HCT116 (cell line): Measurements from ENCODE around the gene NOXA1. TPM values are rescaled to one million over a fixed set of nuclear protein-coding genes. Genes with fewer than 3 reads are reported as not detected.

Source experiments
- ATAC-seq: fragments of 200-7000 bp; cut with Tn5 transposase; 2 replicates; pipeline ENCODE4 v1.9.1; 2020; ENCODE audit warnings: mild to moderate bottlenecking, moderate library complexity
- BruUV-seq: library from RNA; stranded (reverse); fragments of 400-500 nt; replicated peaks from 2 replicates; lab custom pipeline; 2021; lab: Mats Ljungman, UMichigan
- CTCF ChIA-PET: fragments of 300-600 bp; sonication (Branson Sonifier 250); formaldehyde crosslinking; loops from one replicate; lab custom pipeline; 2021; ENCODE audit warnings: antibody characterized with exemption; lab: Charles Lee
- POLR2A ChIA-PET: fragments of 300-600, 350-600 bp; sonication (Branson Sonifier 250); formaldehyde crosslinking; loops from one replicate; lab custom pipeline; 2021; ENCODE audit warnings: antibody characterized with exemption; lab: Charles Lee
- RAD21 ChIA-PET, 2 experiments: fragments of 300-600 bp; sonication (Branson Sonifier 250); formaldehyde crosslinking; loops; one replicate each; lab custom pipeline; 2023; ENCODE audit warnings: low total read pairs in 2 of 2; ENCODE audit not compliant: uncharacterized antibody in 2 of 2, unreplicated experiment in 2 of 2, low non-redundant PET in 1 of 2; lab: Charles Lee
- DNase-seq: peaks from one replicate; pipeline ENCODE4 v3.0.0-alpha.2; 2010; ENCODE audit warnings: low read depth, low spot score
- H2AFZ ChIP-seq: fragments of 200-600 bp; shearing (Covaris generic), sonication (generic); 2 replicates; pipeline ENCODE4 v1.6.1; 2017; ENCODE audit warnings: low read depth, mixed run types, mixed read lengths, antibody characterized with exemption, low read length; ENCODE audit not compliant: poor library complexity, severe bottlenecking
- H3K27ac ChIP-seq: 2 replicates; pipeline ENCODE4 v1.5.1; 2012; ENCODE audit warnings: low read depth, low read length
- H3K27me3 ChIP-seq: fragments of 200-600 bp; sonication (generic); 2 replicates; pipeline ENCODE4 v1.6.1; 2016; ENCODE audit warnings: mixed run types, low read length, mixed read lengths; ENCODE audit not compliant: insufficient read depth
- H3K36me3 ChIP-seq, 2 experiments: fragments of 200-500 bp in 1 of 2; fragments of 200-600 bp in 1 of 2; sonication (Bioruptor generic) in 1 of 2; sonication (generic) in 1 of 2; 2 replicates each; pipeline versions ENCODE4 v1.5.1 to v1.6.1; 2014 to 2016; ENCODE audit warnings: low read length in 2 of 2, inconsistent platforms in 1 of 2, mixed read lengths in 1 of 2, mixed run types in 1 of 2; ENCODE audit not compliant: insufficient read depth in 2 of 2, control insufficient read depth in 1 of 2
- H3K4me1 ChIP-seq, 2 experiments: fragments of 200-600 bp in 1 of 2; sonication (generic) in 1 of 2; 2 replicates each; pipeline versions ENCODE4 v1.5.1 to v1.6.1; 2012 to 2017; ENCODE audit warnings: low read length in 2 of 2, inconsistent platforms in 1 of 2, mild to moderate bottlenecking in 1 of 2, mixed read lengths in 1 of 2, mixed run types in 1 of 2, moderate library complexity in 1 of 2; ENCODE audit not compliant: insufficient read depth in 2 of 2, control insufficient read depth in 1 of 2
- H3K4me2 ChIP-seq: fragments of 200-600 bp; sonication (generic); 2 replicates; pipeline ENCODE4 v1.6.1; 2017; ENCODE audit warnings: mixed run types, low read length, mixed read lengths
- H3K4me3 ChIP-seq, 2 experiments: fragments of 200-600 bp in 1 of 2; sonication (generic) in 1 of 2; replicated peaks in 1 of 2; 2 replicates each; pipeline ENCODE4 v1.5.1; 2011 to 2016; ENCODE audit warnings: low read length in 2 of 2, control low read depth in 1 of 2, low read depth in 1 of 2, mild to moderate bottlenecking in 1 of 2, mixed read lengths in 1 of 2, mixed run types in 1 of 2
- H3K79me2 ChIP-seq: fragments of 200-600 bp; sonication (generic); 2 replicates; pipeline ENCODE4 v1.6.1; 2017; ENCODE audit warnings: mild to moderate bottlenecking, mixed run types, low read length, moderate library complexity, mixed read lengths; ENCODE audit not compliant: insufficient read depth
- H3K9ac ChIP-seq: fragments of 200-600 bp; sonication (generic); 2 replicates; pipeline ENCODE4 v1.6.1; 2016; ENCODE audit warnings: low read length, mixed read lengths
- H3K9me2 ChIP-seq: fragments of 200-600 bp; sonication (generic), shearing (Covaris generic); 2 replicates; pipeline ENCODE4 v1.6.1; 2017; ENCODE audit warnings: mixed run types, mild to moderate bottlenecking, moderate library complexity; ENCODE audit not compliant: insufficient read depth
- H3K9me3 ChIP-seq, 2 experiments: fragments of 200-500 bp in 1 of 2; fragments of 200-600 bp in 1 of 2; sonication (Bioruptor generic) in 1 of 2; sonication (generic) in 1 of 2; 2 replicates each; pipeline ENCODE4 v1.6.1; 2014 to 2017; ENCODE audit warnings: low read length in 2 of 2, mixed read lengths in 2 of 2, inconsistent platforms in 1 of 2, low read depth in 1 of 2, mild to moderate bottlenecking in 1 of 2, mixed run types in 1 of 2, moderate library complexity in 1 of 2; ENCODE audit not compliant: control insufficient read depth in 1 of 2, insufficient read depth in 1 of 2
- H4K20me1 ChIP-seq: fragments of 200-600 bp; sonication (generic), shearing (Covaris generic); 2 replicates; pipeline ENCODE4 v1.6.1; 2017; ENCODE audit warnings: mixed run types, mild to moderate bottlenecking, moderate library complexity; ENCODE audit not compliant: insufficient read depth
- CEBPB ChIP-seq: IDR thresholded peaks from 2 replicates; pipeline ENCODE4 v1.6.1; 2012; ENCODE audit warnings: low read depth
- ELF1 ChIP-seq: IDR thresholded peaks from 2 replicates; pipeline ENCODE4 v1.6.1; 2012; ENCODE audit warnings: low read depth, borderline replicate concordance
- EZH2 ChIP-seq: fragments of 200-600 bp; sonication (generic); IDR thresholded peaks from 2 replicates; pipeline ENCODE4 v1.6.1; 2017; ENCODE audit warnings: antibody characterized with exemption, mixed run types
- MAX ChIP-seq: IDR thresholded peaks from 2 replicates; pipeline ENCODE4 v1.6.1; 2012
- POLR2A ChIP-seq: IDR thresholded peaks from 2 replicates; pipeline ENCODE4 v1.7.0; 2011; ENCODE audit warnings: borderline replicate concordance; ENCODE audit not compliant: insufficient read depth, insufficient read length; ENCODE audit errors: extremely low read depth
- POLR2AphosphoS5 ChIP-seq: IDR thresholded peaks from 2 replicates; pipeline ENCODE4 v1.6.1; 2011; ENCODE audit warnings: mild to moderate bottlenecking, low read depth, low read length, moderate library complexity
- RAD21 ChIP-seq: IDR thresholded peaks from 2 replicates; pipeline ENCODE4 v1.6.1; 2012; ENCODE audit warnings: low read depth, mild to moderate bottlenecking
- REST ChIP-seq: IDR thresholded peaks from 2 replicates; pipeline ENCODE4 v1.6.1; 2012; ENCODE audit warnings: low read depth
- SIN3A ChIP-seq: IDR thresholded peaks from 2 replicates; pipeline ENCODE4 v1.6.1; 2012; ENCODE audit warnings: low read depth
- TCF7L2 ChIP-seq: IDR thresholded peaks from 2 replicates; pipeline ENCODE4 v1.7.0; 2011; ENCODE audit warnings: borderline replicate concordance, inconsistent platforms; ENCODE audit not compliant: insufficient read depth, insufficient read length; ENCODE audit errors: extremely low read depth
- ZFX ChIP-seq: fragments of 450-650 bp; IDR thresholded peaks from 2 replicates; pipeline ENCODE4 v1.6.1; 2017
- intact Hi-C: fragments of 100-400 bp; cut with micrococcal nuclease; formaldehyde crosslinking; loops from 2 replicates; pipeline ENCODE4 v1.10.0; 2022
- total RNA-seq: library from RNA; stranded (reverse); gene quantifications from one replicate; pipeline ENCODE4 v1.2.1, GENCODE V29; 2021; ENCODE audit not compliant: unreplicated experiment

NOXA1 gene
- total RNA-seq, 1 experiment from 2014 or later: 13.2 TPM

- TF ChIP-seq ZFX (no peak), ELF1 (no peak), POLR2AphosphoS5 (no peak)
Measured at GRCh38 chr9:137475666-137476065, 52.5 kb downstream of the NOXA1 start (continued).

- H3K27me3 ChIP-seq: no peaks in the 10 kb centered on the region
- CTCF ChIA-PET: no interaction called here
- no TSS peak for BruUV-seq
Measured at GRCh38 chr9:137476856-137477255, 53.7 kb downstream of the NOXA1 start.

More at GRCh38 chr9:137476856-137477255, 53.7 kb downstream of the NOXA1 start:
- no peak for TF ChIP-seq TCF7L2
- TF ChIP-seq SIN3A: no peak
- TF ChIP-seq MAX: no peak
- no peak for TF ChIP-seq POLR2A
- TF ChIP-seq REST: no peak
- TF ChIP-seq ZFX: no peak
- TF ChIP-seq EZH2: no peak
- no peak for TF ChIP-seq RAD21
- TF ChIP-seq CEBPB: no peak
- Histone ChIP-seq H3K9me3 (peaks cover 8 to 11% of the 10 kb centered on the region in 2 experiments; a peak in 3 of 4 replicates), H3K27ac (no peak overlapping the region), H2AFZ (no peak overlapping the region), H4K20me1 (no peaks in the 10 kb centered on the region), H3K4me2 (no peak overlapping the region), H3K36me3 (no peaks in the 10 kb centered on the region), H3K79me2 (no peaks in the 10 kb centered on the region), H3K9me2 (no peaks in the 10 kb centered on the region), H3K9ac (no peak overlapping the region), H3K4me1 (peaks cover 0 to under 1% of the 10 kb centered on the region in 2 experiments; a peak in 1 of 4 replicates), H3K4me3 (no peak overlapping the region)
- RAD21 ChIA-PET: no interaction called here
- DNase-seq (no peak), ATAC-seq (no peak)
- POLR2A ChIA-PET: no interaction called here
- intact Hi-C loops: no loop called here
